H1 (cell line): ENCODE measurements around the gene PIGZ. TPM values are rescaled to one million over a fixed set of nuclear protein-coding genes. Genes with fewer than 3 reads are reported as not detected.

Source experiments
- MAX ChIP-seq: IDR thresholded peaks from 2 replicates; pipeline ENCODE4 v1.6.1; 2012; ENCODE audit warnings: inconsistent platforms
- SP4 ChIP-seq: IDR thresholded peaks from 2 replicates; pipeline ENCODE4 v1.6.1; 2012; ENCODE audit warnings: low read length, inconsistent platforms
- polyA plus RNA-seq, 7 experiments: library from polyadenylated mRNA; depleted of rRNA in 3 of 7; stranded (reverse) in 5 of 7; unstranded in 2 of 7; fragments of >200 nt in 5 of 7; fragments of 200-250 nt in 2 of 7; gene quantifications; 1 replicate in 5 of 7; 2 replicates in 1 of 7; 4 replicates in 1 of 7; pipeline versions ENCODE4 v1.2.1 to v1.2.3, GENCODE V29; 2011 to 2013; ENCODE audit warnings: missing spikeins in 2 of 7, mixed read lengths in 2 of 7
- total RNA-seq: library from RNA; stranded (reverse); fragmentation: NEBNext Ultra II Directional; extraction: Animal tissue kit (Norgen Biotek cat#: 25700); gene quantifications from 2 replicates; pipeline ENCODE4 v1.2.1, GENCODE V29; 2021
- TF ChIP-seq, protein P1 (sequence below), 3 experiments: IDR thresholded peaks; 1 replicate in 2 of 3; 2 replicates in 1 of 3; pipeline versions ENCODE4 v1.5.1 to v1.6.1; 2011; ENCODE audit warnings: low read length in 3 of 3, mild to moderate bottlenecking in 3 of 3, inconsistent platforms in 2 of 3, low read depth in 1 of 3, moderate library complexity in 1 of 3; ENCODE audit not compliant: insufficient read depth in 1 of 3; ENCODE audit errors: control extremely low read depth in 1 of 3

Gene PIGZ
- total and polyA plus RNA-seq, 2 of the 8 experiments (the other 6 are each of a cell fraction or from before 2014, with no cell fraction given), result 0.32 TPM; not detected in 1

DNA sequence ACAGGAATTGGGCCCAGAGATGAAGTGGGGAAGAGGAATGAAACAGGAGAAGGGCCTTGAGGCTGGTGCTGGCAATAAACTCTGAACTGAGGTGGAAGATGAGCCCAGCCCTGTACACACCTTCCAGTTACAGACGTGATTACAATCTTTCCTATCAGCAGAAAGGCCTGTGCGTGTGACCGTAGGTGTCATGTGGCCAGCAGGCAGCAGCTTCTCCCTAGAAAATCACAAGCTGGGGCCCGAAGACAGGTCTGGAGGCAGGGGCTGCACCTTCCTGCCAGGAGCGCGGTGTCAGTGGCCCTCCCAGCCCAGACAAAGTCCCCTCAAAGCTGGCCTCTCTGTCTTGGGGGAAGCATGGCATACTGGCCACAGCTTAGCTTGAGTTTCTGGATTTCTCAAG, 16.7 kb upstream of the PIGZ start (continued):
- TF ChIP-seq MAX (no peak), SP4 (no peak)
- TF ChIP-seq, protein P1, sequence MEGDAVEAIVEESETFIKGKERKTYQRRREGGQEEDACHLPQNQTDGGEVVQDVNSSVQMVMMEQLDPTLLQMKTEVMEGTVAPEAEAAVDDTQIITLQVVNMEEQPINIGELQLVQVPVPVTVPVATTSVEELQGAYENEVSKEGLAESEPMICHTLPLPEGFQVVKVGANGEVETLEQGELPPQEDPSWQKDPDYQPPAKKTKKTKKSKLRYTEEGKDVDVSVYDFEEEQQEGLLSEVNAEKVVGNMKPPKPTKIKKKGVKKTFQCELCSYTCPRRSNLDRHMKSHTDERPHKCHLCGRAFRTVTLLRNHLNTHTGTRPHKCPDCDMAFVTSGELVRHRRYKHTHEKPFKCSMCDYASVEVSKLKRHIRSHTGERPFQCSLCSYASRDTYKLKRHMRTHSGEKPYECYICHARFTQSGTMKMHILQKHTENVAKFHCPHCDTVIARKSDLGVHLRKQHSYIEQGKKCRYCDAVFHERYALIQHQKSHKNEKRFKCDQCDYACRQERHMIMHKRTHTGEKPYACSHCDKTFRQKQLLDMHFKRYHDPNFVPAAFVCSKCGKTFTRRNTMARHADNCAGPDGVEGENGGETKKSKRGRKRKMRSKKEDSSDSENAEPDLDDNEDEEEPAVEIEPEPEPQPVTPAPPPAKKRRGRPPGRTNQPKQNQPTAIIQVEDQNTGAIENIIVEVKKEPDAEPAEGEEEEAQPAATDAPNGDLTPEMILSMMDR (IDR thresholded peaks at IDR 0.05; ENCODE audit: control extremely low read depth in 1 of 3, insufficient read depth in 1 of 3, low read depth in 1 of 3, low read length in 3 of 3), result no peak
